ENCODE measurements around the gene EIF2AK3. TPM values are rescaled to one million over a fixed set of nuclear protein-coding genes. Genes with fewer than 3 reads are reported as not detected.
A peak's percentile ranks its signal among the peaks of the same experiment; 100 is the strongest.

Gene EIF2AK3
- total and polyA plus RNA-seq, 2 of the 13 experiments (the other 11 are each of a cell fraction or from before 2014, with no cell fraction given) = 10.3 to 30.6 TPM

- TF ChIP-seq DNMT1 (CRISPR knock-in tag; IDR thresholded peaks at IDR 0.05) = no peak
- TF ChIP-seq ZNF446 (CRISPR knock-in tag; IDR thresholded peaks at IDR 0.05) = no peak
- TF ChIP-seq ISX (CRISPR knock-in tag; conservative IDR thresholded peaks at IDR 0.05) = no peak
- no peak for TF ChIP-seq ZBTB14 (CRISPR knock-in tag; IDR thresholded peaks at IDR 0.05)
- peak; percentile 15; the same call in 1 of the 2 replicates for TF ChIP-seq ZFX (CRISPR knock-in tag; IDR thresholded peaks at IDR 0.05; ENCODE audit: low read depth)
- no peak for TF ChIP-seq KLF16 (CRISPR knock-in tag; IDR thresholded peaks at IDR 0.05)
- TF ChIP-seq HHEX (CRISPR knock-in tag; IDR thresholded peaks at IDR 0.05) = no peak
Observed at GRCh38 chr2:88658881-88659537, 31.7 kb upstream of the EIF2AK3 start (continued).

GRCh38 chr2:88658326-88658725 is 31.1 kb upstream of the EIF2AK3 start:
- CTCF ChIA-PET (ENCODE audit: low intra/inter-chr PET ratio, low total read pairs) = no interaction called here
- H3K36me3 ChIP-seq (replicated peaks in 1 of 2; ENCODE audit: control insufficient read depth in 1 of 2, insufficient read depth in 2 of 2, low read length in 2 of 2) = no peaks in the 10 kb centered on the region
- no peak overlapping the region for H3K4me2 ChIP-seq (ENCODE audit: low read depth, low read length)

More at GRCh38 chr2:88658326-88658725, 31.1 kb upstream of the EIF2AK3 start:
- POLR2A ChIA-PET = interaction anchor here (2.1 to 2.7 kb wide), 2 partner anchors 22 to 31 kb away, joined by 4 to 19 read pairs; partner anchors contain the start of gene EIF2AK3
- in situ Hi-C loops (cut with HindIII; ENCODE audit: extremely low pct_ligation_motif_present, low pct_unique_long_range_greater_than_20kb) (no loop called here), intact Hi-C loops (cut with micrococcal nuclease; ENCODE audit: unreplicated experiment) (no loop called here)
- DNase-seq (ENCODE audit: low spot score) (no peak), FAIRE-seq (no peak), ATAC-seq (no peak)
- 39% methylated on average over 3 of the region's 3 CpGs for WGBS (ENCODE audit: low lambda C conversion rate)
- Histone ChIP-seq H3K4me3 (replicated peaks in 1 of 3; ENCODE audit: insufficient read depth in 1 of 3, low read depth in 2 of 3, low read length in 3 of 3) (no peak overlapping the region), H3K27me3 (ENCODE audit: control insufficient read depth in 1 of 2, insufficient read depth in 2 of 2, low read length in 2 of 2) (no peaks in the 10 kb centered on the region), H3K9me3 (ENCODE audit: low read length) (no peaks in the 10 kb centered on the region), H2AFZ (ENCODE audit: low read length) (no peak overlapping the region), H3K4me1 (ENCODE audit: insufficient read depth, low read length) (peaks cover 36% of the 10 kb centered on the region), H3K27ac (ENCODE audit: extremely low read length, insufficient read depth, low read length) (no peak overlapping the region), H3K79me2 (ENCODE audit: insufficient read depth, low read length) (no peaks in the 10 kb centered on the region), H4K20me1 (ENCODE audit: insufficient read depth, low read length) (no peaks in the 10 kb centered on the region), H3K9ac (ENCODE audit: insufficient read depth, low read depth, low read length) (no peak overlapping the region)
- no TSS peak for BruUV-seq (replicated peaks)
- TF ChIP-seq ATF7 (IDR thresholded peaks at IDR 0.05) = no peak
- no peak for TF ChIP-seq ATF7 (CRISPR knock-in tag; IDR thresholded peaks at IDR 0.05)
- no peak for TF ChIP-seq ZNF883 (CRISPR knock-in tag; IDR thresholded peaks at IDR 0.05; ENCODE audit: not compliant biosample characterization)
- TF ChIP-seq ZFYVE20 (CRISPR knock-in tag; IDR thresholded peaks at IDR 0.05; ENCODE audit: borderline replicate concordance, low read depth) = no peak
- TF ChIP-seq PBX3 (CRISPR knock-in tag; IDR thresholded peaks at IDR 0.05; ENCODE audit: borderline replicate concordance) = no peak
- no peak for TF ChIP-seq CEBPB (IDR thresholded peaks at IDR 0.05; ENCODE audit: borderline replicate concordance, low read depth, low read length)
- no peak for TF ChIP-seq MIXL1 (CRISPR knock-in tag; IDR thresholded peaks at IDR 0.05)
- TF ChIP-seq TBX2 (CRISPR knock-in tag; IDR thresholded peaks at IDR 0.05; ENCODE audit: borderline replicate concordance) = no peak
- TF ChIP-seq KAT7 (CRISPR knock-in tag; IDR thresholded peaks at IDR 0.05; ENCODE audit: borderline replicate concordance) = no peak
- TF ChIP-seq ZNF383 (CRISPR knock-in tag; IDR thresholded peaks at IDR 0.05; ENCODE audit: borderline replicate concordance) = no peak
- no peak for TF ChIP-seq RXRA (CRISPR knock-in tag; IDR thresholded peaks at IDR 0.05)
- no peak for TF ChIP-seq ZNF652 (CRISPR knock-in tag; IDR thresholded peaks at IDR 0.05; ENCODE audit: borderline replicate concordance, low read depth)
